ENCODE results near the gene CUX1. TPM values are rescaled to one million over a fixed set of nuclear protein-coding genes. Genes with fewer than 3 reads are reported as not detected.

The CUX1 gene
- total RNA-seq, 1 experiment from 2014 or later = 39.6 TPM

GRCh38 chr7:101941481-101942383 lies 124.3 kb downstream of the CUX1 start:
- peak overlapping the region; percentile 48; the same call in 1 of the 2 replicates for H3K4me3 ChIP-seq (ENCODE audit: low read length)
- peaks cover 5% of the 10 kb centered on the region for H3F3A ChIP-seq (ENCODE audit: low read length, unreplicated experiment)
- ATAC-seq = peak; percentile 93

GRCh38 chr7:101942603-101943210 lies 125.3 kb downstream of the CUX1 start:
- Histone ChIP-seq H3K79me2 (ENCODE audit: low read length) (peaks cover 63% of the 10 kb centered on the region), H3K4me3 (ENCODE audit: low read length) (peak overlapping the region; percentile 48; the same call in 1 of the 2 replicates), H4K20me1 (ENCODE audit: low read length) (no peaks in the 10 kb centered on the region), H3K36me3 (ENCODE audit: low read depth, low read length) (peaks cover 4% of the 10 kb centered on the region; the same call in 1 of the 2 replicates), H3K27ac (ENCODE audit: low read length) (peak overlapping the region; percentile 98), H3K9ac (ENCODE audit: low read length) (peak overlapping the region; percentile 90), H3K9me3 (ENCODE audit: low read length) (no peaks in the 10 kb centered on the region), H3K27me3 (ENCODE audit: low read length) (no peaks in the 10 kb centered on the region), H3F3A (ENCODE audit: low read length, unreplicated experiment) (peaks cover 5% of the 10 kb centered on the region), H3K9me2 (replicated peaks; ENCODE audit: low read length) (no peaks in the 10 kb centered on the region), H2AFZ (ENCODE audit: low read length) (no peak overlapping the region), H3K4me1 (ENCODE audit: insufficient read depth, low read length) (peaks cover 37% of the 10 kb centered on the region), H3K4me2 (ENCODE audit: low read length) (peak overlapping the region; percentile 74)
- ChIA-PET POLR2A (ENCODE audit: unreplicated experiment) (interaction anchor here (0.7 kb wide), 2 partner anchors 211 to 290 kb away, joined by 3 to 24 read pairs; no protein-coding TSS in a partner anchor), CTCF (interaction anchor here (0.5 to 1.0 kb wide), 6 partner anchors 16 to 233 kb away, joined by 3 to 5 read pairs (median 4); no protein-coding TSS in a partner anchor)
- DNase-seq (peak; percentile 74), ATAC-seq (peak; percentile 55)
- intact Hi-C loops (cut with micrococcal nuclease) = loop anchor here (2.0 to 5.0 kb wide), 3 partner anchors 60 to 180 kb away; no protein-coding TSS in a partner anchor
- TF ChIP-seq EZH2 (IDR thresholded peaks at IDR 0.05; ENCODE audit: low read length, unreplicated experiment) = no peak
- no peak for TF ChIP-seq EZH2phosphoT487 (IDR thresholded peaks at IDR 0.05; ENCODE audit: borderline replicate concordance, low read length)
- TF ChIP-seq, protein P1, sequence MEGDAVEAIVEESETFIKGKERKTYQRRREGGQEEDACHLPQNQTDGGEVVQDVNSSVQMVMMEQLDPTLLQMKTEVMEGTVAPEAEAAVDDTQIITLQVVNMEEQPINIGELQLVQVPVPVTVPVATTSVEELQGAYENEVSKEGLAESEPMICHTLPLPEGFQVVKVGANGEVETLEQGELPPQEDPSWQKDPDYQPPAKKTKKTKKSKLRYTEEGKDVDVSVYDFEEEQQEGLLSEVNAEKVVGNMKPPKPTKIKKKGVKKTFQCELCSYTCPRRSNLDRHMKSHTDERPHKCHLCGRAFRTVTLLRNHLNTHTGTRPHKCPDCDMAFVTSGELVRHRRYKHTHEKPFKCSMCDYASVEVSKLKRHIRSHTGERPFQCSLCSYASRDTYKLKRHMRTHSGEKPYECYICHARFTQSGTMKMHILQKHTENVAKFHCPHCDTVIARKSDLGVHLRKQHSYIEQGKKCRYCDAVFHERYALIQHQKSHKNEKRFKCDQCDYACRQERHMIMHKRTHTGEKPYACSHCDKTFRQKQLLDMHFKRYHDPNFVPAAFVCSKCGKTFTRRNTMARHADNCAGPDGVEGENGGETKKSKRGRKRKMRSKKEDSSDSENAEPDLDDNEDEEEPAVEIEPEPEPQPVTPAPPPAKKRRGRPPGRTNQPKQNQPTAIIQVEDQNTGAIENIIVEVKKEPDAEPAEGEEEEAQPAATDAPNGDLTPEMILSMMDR (conservative IDR thresholded peaks at IDR 0.05; ENCODE audit: low read depth, low read length) = no peak
- BruUV-seq (replicated peaks) = no TSS peak

More at GRCh38 chr7:101941481-101942383, 124.3 kb downstream of the CUX1 start:
- Histone ChIP-seq H2AFZ (ENCODE audit: low read length) (no peak overlapping the region), H3K36me3 (ENCODE audit: low read depth, low read length) (peaks cover 4% of the 10 kb centered on the region; the same call in 1 of the 2 replicates), H3K9me3 (ENCODE audit: low read length) (no peaks in the 10 kb centered on the region), H3K27ac (ENCODE audit: low read length) (peak overlapping the region; percentile 98), H3K4me1 (ENCODE audit: insufficient read depth, low read length) (peaks cover 37% of the 10 kb centered on the region), H3K4me2 (ENCODE audit: low read length) (peak overlapping the region; percentile 74), H3K27me3 (ENCODE audit: low read length) (no peaks in the 10 kb centered on the region), H3K9me2 (replicated peaks; ENCODE audit: low read length) (no peaks in the 10 kb centered on the region), H3K79me2 (ENCODE audit: low read length) (peaks cover 63% of the 10 kb centered on the region), H3K9ac (ENCODE audit: low read length) (peak overlapping the region; percentile 90), H4K20me1 (ENCODE audit: low read length) (no peaks in the 10 kb centered on the region)
- intact Hi-C loops (cut with micrococcal nuclease) = loop anchor here (2.0 to 5.0 kb wide), 3 partner anchors 59 to 181 kb away; no protein-coding TSS in a partner anchor
- no TSS peak for BruUV-seq (replicated peaks)
- ChIA-PET CTCF (interaction anchor here (0.7 to 1.0 kb wide), 4 partner anchors 17 to 184 kb away, joined by 3 to 5 read pairs (median 4); no protein-coding TSS in a partner anchor), POLR2A (ENCODE audit: unreplicated experiment) (interaction anchor here (0.7 kb wide), 1 partner anchor 17 kb away, joined by 5 read pairs; no protein-coding TSS in a partner anchor)
- TF ChIP-seq EZH2phosphoT487 (IDR thresholded peaks at IDR 0.05; ENCODE audit: borderline replicate concordance, low read length) = no peak
- no peak for TF ChIP-seq EZH2 (IDR thresholded peaks at IDR 0.05; ENCODE audit: low read length, unreplicated experiment)
- TF ChIP-seq, protein P1 (conservative IDR thresholded peaks at IDR 0.05; ENCODE audit: low read depth, low read length) = peak; percentile 41
- DNase-seq = peak; percentile 96
